Activated CD4-positive, alpha-beta T cell treated with anti-CD3 and anti-CD28 coated beads, Interleukin-2, amount 50 U/mL, for 4 hours (primary cell): Measurements from ENCODE around the gene ZNF615.
"Not testable (repeated sequence)": the region's sequence is repeated elsewhere in the genome, so short reads cannot be mapped to it uniquely, and the experiment has no call there.

Experiments
- DNase-seq, 2 experiments: peaks; one replicate each; pipeline ENCODE4 v3.0.0-alpha.2; 2020

Gene ZNF615

GRCh38 chr19:52007806-52008557, at the start of gene ZNF615:
Gene ZNF615, minus strand, starts transcription at chr19:52008211. Its CDS starts 4,500 bp downstream, at chr19:52003711.
- peak; percentile 79 to 80 for DNase-seq

DNA sequence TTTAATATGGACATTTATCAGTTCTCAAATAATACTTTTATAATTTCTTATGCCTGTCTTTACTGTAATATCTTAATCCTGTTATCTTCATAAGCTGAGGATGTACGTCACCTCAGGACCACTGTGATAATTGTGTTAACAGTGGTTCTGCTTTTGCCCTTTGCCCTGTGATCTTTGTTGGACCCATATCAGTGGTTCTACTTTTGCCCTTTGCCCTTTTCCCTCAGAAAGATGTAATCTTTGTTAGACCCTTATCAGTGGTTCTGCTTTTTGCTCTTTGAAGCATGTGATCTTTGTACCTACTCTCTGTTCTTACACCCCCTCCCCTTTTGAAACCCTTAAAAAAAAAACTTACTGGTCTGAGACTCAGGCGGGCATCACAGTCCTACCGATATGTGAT, 48.5 kb upstream of the ZNF615 start:
- not testable (repeated sequence) for DNase-seq

- DNase-seq: not testable (repeated sequence)
These were observed 43.7 kb upstream of the ZNF615 start for GRCh38 chr19:52051736-52052135.

GRCh38 chr19:52048555-52049501, 40.8 kb upstream of the ZNF615 start, which contains the start of gene ZNF432:
Gene ZNF432, minus strand, starts transcription at chr19:52048838. Its CDS starts 1,970 bp downstream, at chr19:52046868.
- peak; percentile 78 to 79 for DNase-seq

DNA sequence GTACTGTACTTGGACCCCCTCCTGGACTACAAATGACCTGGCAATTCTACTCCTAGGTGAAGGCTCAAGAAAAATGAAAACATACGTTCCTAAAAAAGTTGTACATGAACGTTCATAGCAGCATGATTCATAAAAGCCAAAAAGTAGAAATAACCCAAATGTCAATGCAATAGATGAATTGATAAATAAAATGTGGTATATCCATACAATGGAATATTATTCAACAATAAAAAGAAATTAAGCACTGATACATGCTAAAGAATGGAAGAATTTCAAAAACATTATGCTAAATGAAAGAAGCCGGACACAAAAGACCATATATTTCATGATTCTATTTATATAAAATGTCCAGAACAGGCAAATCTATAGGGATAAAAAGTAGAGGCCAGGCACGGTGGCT, 31.2 kb upstream of the ZNF615 start:
- no peak for DNase-seq

GRCh38 chr19:52034051-52034728, 26.2 kb upstream of the ZNF615 start:
- no peak for DNase-seq

DNA sequence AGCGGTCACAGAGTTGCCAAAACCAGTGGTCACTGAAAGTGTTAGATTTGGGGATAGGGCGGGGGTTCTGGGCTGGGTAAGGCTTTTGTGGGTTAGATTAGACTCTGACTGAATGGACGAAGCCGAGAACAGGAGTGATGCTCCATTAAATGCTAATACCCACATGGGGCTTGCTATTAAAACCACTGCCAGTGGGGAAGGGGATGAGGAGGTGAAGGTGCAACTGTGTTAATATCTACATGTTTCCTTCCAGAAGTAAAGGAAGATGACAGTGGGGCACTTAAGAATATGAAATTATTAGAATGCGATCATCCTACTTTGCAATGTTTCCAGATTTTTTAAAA, 20.7 kb upstream of the ZNF615 start:
- DNase-seq: no peak

GRCh38 chr19:52028027-52028779, 20.2 kb upstream of the ZNF615 start, which contains the start of gene ZNF614:
Gene ZNF614, minus strand, starts transcription at chr19:52028379. Its CDS starts 2,634 bp downstream, at chr19:52025745.
- peak; percentile 81 to 82 for DNase-seq

GRCh38 chr19:52026255-52026990, 18.4 kb upstream of the ZNF615 start:
- not testable (repeated sequence) for DNase-seq

- DNase-seq: not testable (repeated sequence)
These were observed 16.5 kb upstream of the ZNF615 start for GRCh38 chr19:52024478-52024877.

GRCh38 chr19:52022193-52022592, 14.2 kb upstream of the ZNF615 start:
- DNase-seq: no peak

- no peak for DNase-seq
These were observed 12.5 kb upstream of the ZNF615 start for GRCh38 chr19:52020506-52020905.

DNA sequence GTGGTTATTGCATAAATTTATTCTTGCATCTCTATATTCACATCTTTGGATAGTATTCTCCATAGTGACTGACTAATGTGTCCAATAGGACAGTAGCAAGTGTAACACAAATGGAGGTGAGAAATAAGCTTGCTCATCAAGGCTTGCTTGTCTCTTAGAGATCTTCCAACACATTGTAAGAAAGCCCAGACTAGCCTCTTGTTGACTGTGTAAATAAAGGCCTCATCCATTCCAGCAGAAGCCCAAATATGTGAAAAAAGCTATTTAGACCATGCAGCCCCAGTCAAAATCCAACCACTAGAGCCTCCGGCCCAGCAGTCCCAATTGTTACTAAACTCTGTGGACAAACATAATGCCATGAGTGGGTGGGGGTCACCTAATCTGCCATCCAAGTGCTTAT, 2.7 kb upstream of the ZNF615 start:
- no peak for DNase-seq

DNA sequence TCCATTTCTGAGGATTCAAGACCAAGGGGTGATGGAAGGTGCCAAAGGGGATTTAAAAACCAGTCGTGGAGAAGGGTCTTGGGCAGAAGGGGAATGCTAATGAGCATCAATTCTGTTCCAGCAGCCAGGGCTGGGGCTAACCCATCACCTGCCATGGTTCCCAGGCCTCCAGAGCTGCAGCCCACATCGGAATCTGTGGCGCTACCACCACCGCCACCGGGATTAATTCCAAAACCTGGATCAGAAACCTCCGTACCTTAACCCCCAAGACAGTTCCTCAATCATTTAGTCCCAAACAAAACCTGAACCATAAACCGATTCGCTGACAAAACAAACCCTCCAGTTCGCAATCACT, 583 bp downstream of the ZNF615 start:
- DNase-seq: no peak

DNA sequence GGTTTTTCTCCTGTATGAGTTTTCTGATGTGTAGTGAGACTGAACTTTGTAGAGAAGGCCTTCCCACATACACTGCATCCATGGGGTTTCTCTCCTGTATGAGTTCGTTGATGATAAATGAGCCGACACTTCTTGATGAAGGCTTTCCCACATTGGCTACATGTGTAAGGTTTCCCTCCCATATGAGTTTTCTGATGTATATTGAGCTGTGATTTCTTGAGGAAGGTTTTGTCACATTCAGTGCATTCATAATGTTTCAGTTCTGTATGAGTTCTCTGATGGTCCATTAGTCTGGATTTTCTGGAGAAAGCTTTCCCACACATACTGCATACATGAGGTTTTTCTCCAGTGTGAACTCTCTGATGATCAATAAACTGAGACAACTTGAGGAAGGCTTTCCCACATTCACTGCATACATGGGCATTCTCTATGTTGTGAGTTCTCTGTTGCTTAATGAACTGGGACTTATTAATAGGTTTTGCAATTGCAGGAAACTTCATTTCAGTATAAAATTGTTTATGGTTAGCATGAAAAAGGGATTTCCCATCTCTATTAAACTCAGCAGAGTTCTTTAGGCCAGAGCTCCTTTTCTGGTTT, 13.9 kb downstream of the ZNF615 start:
- no peak for DNase-seq

- no peak for DNase-seq
These were observed 14.6 kb downstream of the ZNF615 start for GRCh38 chr19:51993422-51993821.

GRCh38 chr19:51986309-51987291, 21.4 kb downstream of the ZNF615 start, which contains the start of gene ZNF350:
Gene ZNF350, minus strand, starts transcription at chr19:51986840. Its CDS starts 12,480 bp downstream, at chr19:51974360.
- peak; percentile 84 to 86 for DNase-seq

GRCh38 chr19:51983361-51983760, 24.6 kb downstream of the ZNF615 start:
- no peak for DNase-seq

GRCh38 chr19:51980926-51981325, 27.1 kb downstream of the ZNF615 start:
- DNase-seq: not testable (repeated sequence)
